IPS-18a (cell line): ENCODE results near the gene NRXN2.

Experiments used
- H3K27ac ChIP-seq: one replicate; pipeline ENCODE4 v1.5.1; 2013; ENCODE audit warnings: low read length
- H3K27me3 ChIP-seq: one replicate; pipeline ENCODE4 v1.6.1; 2013; ENCODE audit warnings: mild to moderate bottlenecking, low read length; ENCODE audit not compliant: control insufficient read depth, insufficient read depth
- H3K36me3 ChIP-seq: one replicate; pipeline ENCODE4 v1.6.1; 2013; ENCODE audit warnings: low read depth, low read length; ENCODE audit not compliant: control insufficient read depth
- H3K4me1 ChIP-seq: one replicate; pipeline ENCODE4 v1.6.1; 2013; ENCODE audit warnings: low read depth, low read length; ENCODE audit not compliant: control insufficient read depth
- H3K4me3 ChIP-seq: one replicate; pipeline ENCODE4 v1.5.1; 2013; ENCODE audit warnings: low read length
- H3K9ac ChIP-seq: one replicate; pipeline ENCODE4 v1.6.1; 2013; ENCODE audit warnings: mild to moderate bottlenecking, low read length, moderate library complexity
- H3K9me3 ChIP-seq: one replicate; pipeline ENCODE4 v1.6.1; 2013; ENCODE audit warnings: low read depth, low read length; ENCODE audit not compliant: control insufficient read depth

The NRXN2 gene

DNA sequence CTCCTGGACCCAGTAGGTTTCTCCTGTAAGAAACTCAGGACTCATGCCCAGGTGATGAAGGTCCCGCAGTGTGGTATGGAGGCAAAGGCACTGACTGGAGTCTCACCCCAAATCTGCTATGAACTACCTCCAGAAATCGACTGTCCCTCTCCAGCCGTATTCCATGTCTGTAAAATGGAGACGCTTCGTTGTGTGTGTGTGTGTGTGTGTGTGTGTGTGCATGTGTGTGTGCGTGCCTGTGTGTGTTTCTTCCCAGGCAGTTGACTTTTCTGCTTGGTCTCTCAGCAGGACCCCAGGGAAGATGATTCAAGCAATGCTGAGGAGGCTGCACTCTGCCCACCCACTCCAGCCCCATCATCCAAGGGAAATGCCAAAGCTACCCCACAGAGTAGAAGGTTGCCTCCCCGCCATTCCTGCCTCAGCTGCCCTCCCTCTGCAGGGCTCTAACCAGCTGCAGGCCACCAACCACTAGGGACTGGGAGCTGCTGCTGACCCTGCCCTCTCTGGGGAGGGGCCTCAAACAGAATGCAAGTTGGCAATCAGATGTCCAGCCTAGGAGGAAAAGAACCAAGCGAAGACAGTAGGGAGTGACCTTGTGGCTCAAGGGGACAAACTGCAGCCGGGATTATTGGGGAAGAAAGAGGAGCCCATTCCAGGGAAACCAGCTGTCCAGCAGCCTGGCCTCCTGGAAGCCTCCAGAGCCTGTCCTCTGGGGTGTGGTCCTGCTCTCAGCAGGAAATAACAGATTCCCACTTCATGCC lies 75.8 kb downstream of the NRXN2 start:
- no peak overlapping the region for H3K9ac ChIP-seq
- no peaks in the 10 kb centered on the region for H3K9me3 ChIP-seq
- H3K36me3 ChIP-seq: no peaks in the 10 kb centered on the region
- H3K4me3 ChIP-seq: no peak overlapping the region
- no peak overlapping the region for H3K27ac ChIP-seq
- H3K27me3 ChIP-seq: peaks cover 26% of the 10 kb centered on the region
- peaks cover 17% of the 10 kb centered on the region for H3K4me1 ChIP-seq

- Histone ChIP-seq H3K4me1 (peaks cover 17% of the 10 kb centered on the region), H3K27me3 (peaks cover 51% of the 10 kb centered on the region), H3K36me3 (no peaks in the 10 kb centered on the region), H3K9me3 (no peaks in the 10 kb centered on the region), H3K27ac (no peak overlapping the region), H3K4me3 (peak overlapping the region; percentile 51), H3K9ac (no peak overlapping the region)
Observed at GRCh38 chr11:64644647-64645275, 78.2 kb downstream of the NRXN2 start.

DNA sequence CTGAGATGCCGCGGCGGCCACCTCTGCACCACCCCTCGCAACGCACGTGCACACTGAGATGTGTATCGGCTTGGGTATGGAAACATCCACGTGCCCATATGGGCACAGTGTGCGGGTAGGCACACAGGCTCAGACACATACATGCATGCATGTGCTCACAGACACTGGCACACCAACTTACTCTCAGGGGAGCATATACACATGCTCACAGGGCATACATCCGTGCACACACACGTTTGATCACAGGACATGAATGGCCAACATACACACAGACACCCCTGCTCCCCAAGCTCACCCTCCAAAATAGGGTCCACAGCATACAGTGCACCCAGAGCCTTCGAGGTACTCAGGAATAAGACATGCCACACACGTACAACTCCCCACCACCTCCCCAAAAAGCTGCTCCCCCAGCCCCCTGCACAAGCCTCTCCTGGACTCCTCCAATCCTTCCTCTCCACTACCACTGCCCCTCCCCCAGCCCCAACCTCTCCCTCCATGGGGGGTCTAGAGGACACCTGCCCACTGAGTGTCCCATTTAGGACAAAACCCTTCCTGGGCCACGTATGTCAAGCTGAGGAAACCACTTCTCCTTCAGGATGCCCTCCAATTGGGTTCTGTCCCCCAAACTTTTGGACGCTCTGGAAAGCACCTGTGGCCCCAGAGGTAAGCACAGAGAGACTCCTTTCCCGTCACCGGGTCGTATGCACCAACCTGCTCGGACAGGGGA lies 78.9 kb downstream of the NRXN2 start:
- Histone ChIP-seq H3K9me3 (no peaks in the 10 kb centered on the region), H3K27me3 (peaks cover 57% of the 10 kb centered on the region), H3K36me3 (no peaks in the 10 kb centered on the region), H3K27ac (no peak overlapping the region), H3K4me1 (peaks cover 16% of the 10 kb centered on the region), H3K4me3 (peak overlapping the region; percentile 51), H3K9ac (no peak overlapping the region)

DNA sequence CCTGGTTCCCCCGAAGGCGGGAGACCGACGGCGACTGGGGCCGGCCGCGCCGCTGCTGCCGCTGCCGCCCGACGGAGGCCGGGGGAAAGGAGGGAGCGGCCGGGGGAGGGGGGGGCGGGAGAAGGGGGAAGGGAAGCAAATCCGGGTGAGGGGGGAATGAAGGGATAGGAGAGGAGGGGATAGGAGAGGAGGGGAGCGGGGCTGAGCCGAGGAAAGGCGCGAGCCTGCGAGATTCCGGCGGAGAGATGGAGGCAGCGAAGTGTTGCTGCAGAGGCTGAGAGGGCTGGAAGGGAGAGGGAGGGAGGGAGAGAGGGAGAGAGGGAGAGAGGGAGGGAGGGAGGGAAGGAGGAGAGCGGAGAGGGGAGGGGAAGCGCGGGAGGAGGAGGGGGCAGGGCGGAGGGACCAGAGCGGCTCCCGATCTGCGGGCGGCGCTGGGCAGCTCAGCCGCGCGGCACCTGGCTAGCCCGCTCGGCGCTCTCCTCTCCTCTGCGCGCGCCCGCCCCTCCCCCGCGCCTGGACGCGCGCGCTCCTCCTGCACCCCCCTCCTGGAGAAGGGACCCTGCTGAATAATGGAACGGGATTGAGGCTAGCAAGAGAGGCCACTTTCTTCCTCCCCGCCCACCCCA lies 79.6 kb downstream of the NRXN2 start:
- Histone ChIP-seq H3K4me1 (peaks cover 13% of the 10 kb centered on the region), H3K27ac (no peak overlapping the region), H3K4me3 (peak overlapping the region; percentile 51), H3K27me3 (peaks cover 65% of the 10 kb centered on the region), H3K9me3 (no peaks in the 10 kb centered on the region), H3K9ac (no peak overlapping the region), H3K36me3 (no peaks in the 10 kb centered on the region)

DNA sequence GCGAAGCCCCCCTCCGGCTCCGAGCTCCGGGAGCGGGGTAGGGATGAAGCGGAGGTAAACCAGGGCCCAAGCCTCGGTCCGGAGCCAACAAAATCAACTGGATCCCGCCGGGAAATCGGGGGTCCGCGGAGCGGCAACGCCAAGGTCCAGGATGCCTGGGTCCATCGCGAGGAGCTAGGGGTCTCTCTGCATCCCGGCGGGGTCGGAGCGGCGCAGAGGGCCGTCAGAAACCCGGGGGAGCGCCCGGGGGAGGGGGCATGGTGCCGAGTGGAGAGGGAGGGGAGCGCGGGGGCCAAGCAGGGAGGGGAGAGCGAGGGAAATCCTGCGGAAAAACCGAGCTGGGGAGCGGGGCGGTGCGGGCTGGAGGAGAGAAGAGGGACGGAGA lies 80.1 kb downstream of the NRXN2 start:
- Histone ChIP-seq H3K27ac (no peak overlapping the region), H3K9ac (no peak overlapping the region), H3K4me1 (peaks cover 13% of the 10 kb centered on the region), H3K27me3 (peaks cover 67% of the 10 kb centered on the region), H3K36me3 (no peaks in the 10 kb centered on the region), H3K9me3 (no peaks in the 10 kb centered on the region), H3K4me3 (peak overlapping the region; percentile 51)

- Histone ChIP-seq H3K9ac (no peak overlapping the region), H3K4me1 (peaks cover 17% of the 10 kb centered on the region), H3K4me3 (peak overlapping the region; percentile 43), H3K9me3 (no peaks in the 10 kb centered on the region), H3K27ac (no peak overlapping the region), H3K36me3 (no peaks in the 10 kb centered on the region), H3K27me3 (peaks cover 72% of the 10 kb centered on the region)
Observed at GRCh38 chr11:64642418-64642735, 80.6 kb downstream of the NRXN2 start.

DNA sequence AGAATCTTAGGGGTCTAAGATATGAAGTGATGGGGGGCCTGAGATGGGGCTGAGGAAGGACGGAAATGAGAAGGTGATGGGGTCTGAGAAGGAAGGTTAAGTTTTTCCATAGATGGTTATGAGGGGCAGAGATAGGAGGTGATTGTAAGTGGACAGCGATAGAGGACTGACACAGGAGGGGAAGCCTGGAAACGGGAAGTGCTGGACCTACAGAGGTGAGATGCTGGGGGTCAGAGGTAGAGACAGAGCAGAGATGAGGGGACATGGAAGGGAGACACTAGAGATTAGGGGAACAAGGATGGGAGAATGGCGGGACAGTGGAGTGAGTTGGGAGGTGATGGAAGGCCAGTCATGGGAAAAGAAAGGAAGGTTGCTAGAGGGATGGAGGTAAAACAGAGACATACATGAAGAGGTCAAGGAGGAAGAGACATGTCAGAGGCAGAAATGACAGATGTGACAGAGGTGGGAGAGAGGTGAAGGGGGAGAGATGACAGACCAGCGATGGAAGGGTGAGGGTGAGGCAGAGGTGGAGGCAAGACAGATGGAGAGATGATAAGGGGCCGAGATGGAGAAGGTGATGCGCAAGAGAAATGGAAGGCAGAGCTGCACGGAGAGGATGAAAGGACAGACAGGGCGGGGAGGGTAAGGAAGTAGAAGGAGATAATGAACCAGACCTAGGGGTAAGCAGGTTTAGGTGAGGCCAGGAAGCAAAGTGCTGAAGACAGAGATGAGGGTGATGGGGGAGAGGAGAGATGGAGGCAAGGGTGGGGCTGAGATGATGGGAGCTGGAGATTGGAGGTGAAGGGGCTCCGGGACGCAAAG lies 81.2 kb downstream of the NRXN2 start:
- peaks cover 76% of the 10 kb centered on the region for H3K27me3 ChIP-seq
- no peaks in the 10 kb centered on the region for H3K36me3 ChIP-seq
- H3K4me3 ChIP-seq: peak overlapping the region; percentile 43
- no peaks in the 10 kb centered on the region for H3K9me3 ChIP-seq
- H3K4me1 ChIP-seq: peaks cover 19% of the 10 kb centered on the region
- H3K27ac ChIP-seq: no peak overlapping the region
- no peak overlapping the region for H3K9ac ChIP-seq

DNA sequence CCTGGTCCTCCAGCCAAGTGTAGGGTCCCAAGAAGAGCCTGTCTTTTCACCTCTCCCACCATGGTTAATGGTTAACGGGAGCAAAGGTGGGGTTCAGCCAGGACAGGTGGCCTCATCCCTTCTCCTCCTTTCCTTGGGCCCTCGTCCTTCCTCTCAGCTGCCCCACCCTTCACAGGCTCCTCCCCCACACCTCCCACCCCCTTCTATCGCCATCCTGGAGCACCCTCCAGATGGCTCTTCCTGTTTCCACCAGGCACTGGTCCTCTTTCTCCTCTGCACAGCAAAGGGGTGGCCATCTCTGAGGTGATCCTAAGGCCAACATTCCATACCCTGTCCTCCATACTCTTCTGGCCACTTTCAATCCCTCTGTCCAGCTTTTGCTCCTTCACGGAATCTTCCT lies 83.1 kb downstream of the NRXN2 start:
- no peaks in the 10 kb centered on the region for H3K36me3 ChIP-seq
- no peak overlapping the region for H3K9ac ChIP-seq
- no peak overlapping the region for H3K27ac ChIP-seq
- H3K4me1 ChIP-seq: peaks cover 16% of the 10 kb centered on the region
- no peaks in the 10 kb centered on the region for H3K9me3 ChIP-seq
- H3K27me3 ChIP-seq: peaks cover 68% of the 10 kb centered on the region
- H3K4me3 ChIP-seq: no peak overlapping the region

- Histone ChIP-seq H3K27ac (no peak overlapping the region), H3K36me3 (no peaks in the 10 kb centered on the region), H3K4me3 (no peak overlapping the region), H3K4me1 (peaks cover 6% of the 10 kb centered on the region), H3K9ac (no peak overlapping the region), H3K9me3 (no peaks in the 10 kb centered on the region), H3K27me3 (peaks cover 59% of the 10 kb centered on the region)
Observed at GRCh38 chr11:64638829-64639228, 84.2 kb downstream of the NRXN2 start.

DNA sequence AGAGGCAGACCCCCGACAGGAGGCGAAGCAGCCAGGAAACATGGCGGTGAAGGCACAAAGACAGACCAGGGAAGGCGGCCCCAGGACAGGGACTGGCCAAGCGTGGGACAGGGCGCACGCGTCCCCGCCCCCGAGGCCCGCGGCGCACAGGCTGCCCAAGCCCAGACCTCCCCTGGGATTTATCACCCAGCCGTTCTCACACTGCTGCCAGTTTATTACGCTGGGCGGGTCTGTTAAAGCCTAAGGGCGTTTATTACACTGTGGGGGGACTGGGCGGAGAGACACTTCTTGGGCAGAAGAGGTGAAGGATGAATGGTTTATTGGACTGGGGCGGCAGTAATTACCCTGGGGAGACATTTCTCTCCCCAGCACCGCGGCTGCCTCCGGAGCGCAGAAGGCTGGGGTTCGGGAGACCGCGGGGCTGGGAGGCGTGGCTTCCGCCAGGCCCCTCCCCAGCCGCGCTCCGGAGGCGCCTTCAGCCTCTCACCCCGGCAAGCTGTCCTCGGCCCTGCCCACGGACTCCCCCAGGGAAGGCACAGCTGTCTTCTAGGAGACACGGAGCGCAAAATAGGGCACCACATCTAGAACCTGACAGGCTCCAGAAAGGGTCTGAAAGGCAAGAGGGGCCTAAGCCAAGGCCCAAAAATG lies 84.9 kb downstream of the NRXN2 start:
- Histone ChIP-seq H3K4me3 (peak overlapping the region; percentile 67), H3K36me3 (no peaks in the 10 kb centered on the region), H3K9me3 (no peaks in the 10 kb centered on the region), H3K4me1 (peaks cover 6% of the 10 kb centered on the region), H3K27ac (no peak overlapping the region), H3K27me3 (peaks cover 57% of the 10 kb centered on the region), H3K9ac (peak overlapping the region; percentile 33)
